ENCODE measurements around the gene RIC3.
"Not testable (repeated sequence)": the region's sequence is repeated elsewhere in the genome, so short reads cannot be mapped to it uniquely, and the experiment has no call there.

RIC3 gene

GRCh38 chr11:8161627-8162304, 7.1 kb downstream of the RIC3 start:
- not testable (repeated sequence) for H3K4me3 ChIP-seq (ENCODE audit: low read length); H3K4ac ChIP-seq (ENCODE audit: low read depth, low read length); H2BK15ac ChIP-seq (replicated peaks; ENCODE audit: low read depth); H3K18ac ChIP-seq (ENCODE audit: low read length); DNase-seq; H3K79me1 ChIP-seq (ENCODE audit: low read length); H3K4me1 ChIP-seq (ENCODE audit: control insufficient read depth, low read depth, low read length); H4K8ac ChIP-seq (ENCODE audit: low read depth, low read length); H2BK5ac ChIP-seq (ENCODE audit: low read length); H3K79me2 ChIP-seq (ENCODE audit: control insufficient read depth, insufficient read depth, low read length); H3K27me3 ChIP-seq (ENCODE audit: insufficient read depth, low read length, poor library complexity); H2BK120ac ChIP-seq (ENCODE audit: low read depth, low read length); H3K36me3 ChIP-seq (ENCODE audit: control insufficient read depth, insufficient read depth, low read length); H3K56ac ChIP-seq (ENCODE audit: low read length); H3K23ac ChIP-seq (ENCODE audit: low read length); H3K4me2 ChIP-seq (ENCODE audit: low read length); H3K27ac ChIP-seq (ENCODE audit: low read depth, low read length); H3K9ac ChIP-seq (ENCODE audit: low read length); H4K5ac ChIP-seq (ENCODE audit: low read length); H2AK5ac ChIP-seq (ENCODE audit: low read length)
- WGBS (ENCODE audit: extremely low coverage, insufficient coverage, low lambda C conversion rate), result no CpG with 5 or more reads among the region's 13 CpGs

GRCh38 chr11:8156877-8157276, 11.9 kb downstream of the RIC3 start:
- H3K27me3 ChIP-seq (ENCODE audit: insufficient read depth, low read length, poor library complexity), result no peaks in the 10 kb centered on the region

GRCh38 chr11:8149726-8150125, 19.1 kb downstream of the RIC3 start:
- no peak overlapping the region for H4K5ac ChIP-seq (ENCODE audit: low read length)
- H3K18ac ChIP-seq (ENCODE audit: low read length), result no peak overlapping the region
- no peak for DNase-seq
- no peaks in the 10 kb centered on the region for H3K36me3 ChIP-seq (ENCODE audit: control insufficient read depth, insufficient read depth, low read length)
- H2BK15ac ChIP-seq (replicated peaks; ENCODE audit: low read depth), result no peak overlapping the region
- no peak overlapping the region for H2BK120ac ChIP-seq (ENCODE audit: low read depth, low read length)
- peaks cover 2% of the 10 kb centered on the region for H3K79me1 ChIP-seq (ENCODE audit: low read length)
- no peak overlapping the region for H3K27ac ChIP-seq (ENCODE audit: low read depth, low read length)
- H4K8ac ChIP-seq (ENCODE audit: low read depth, low read length), result no peak overlapping the region
- H3K56ac ChIP-seq (ENCODE audit: low read length), result no peak overlapping the region
- no peak overlapping the region for H3K4me3 ChIP-seq (ENCODE audit: low read length)
- H3K23ac ChIP-seq (ENCODE audit: low read length), result no peak overlapping the region
- H3K9ac ChIP-seq (ENCODE audit: low read length), result no peak overlapping the region
- H3K4me2 ChIP-seq (ENCODE audit: low read length), result no peak overlapping the region
- H3K4me1 ChIP-seq (ENCODE audit: control insufficient read depth, low read depth, low read length), result peaks cover 7% of the 10 kb centered on the region
- no peaks in the 10 kb centered on the region for H3K79me2 ChIP-seq (ENCODE audit: control insufficient read depth, insufficient read depth, low read length)
- H2BK5ac ChIP-seq (ENCODE audit: low read length), result no peak overlapping the region
- H2AK5ac ChIP-seq (ENCODE audit: low read length), result no peak overlapping the region
- WGBS (ENCODE audit: extremely low coverage, insufficient coverage, low lambda C conversion rate), result no CpG with 5 or more reads among the region's 6 CpGs
- H3K4ac ChIP-seq (ENCODE audit: low read depth, low read length), result no peak overlapping the region
- no peaks in the 10 kb centered on the region for H3K27me3 ChIP-seq (ENCODE audit: insufficient read depth, low read length, poor library complexity)

More at GRCh38 chr11:8156877-8157276, 11.9 kb downstream of the RIC3 start:
- no peak overlapping the region for H4K5ac ChIP-seq (ENCODE audit: low read length)
- H3K27ac ChIP-seq (ENCODE audit: low read depth, low read length), result no peak overlapping the region
- H3K4me3 ChIP-seq (ENCODE audit: low read length), result no peak overlapping the region
- H2BK120ac ChIP-seq (ENCODE audit: low read depth, low read length), result no peak overlapping the region
- peaks cover 2% of the 10 kb centered on the region for H3K79me2 ChIP-seq (ENCODE audit: control insufficient read depth, insufficient read depth, low read length)
- H2BK15ac ChIP-seq (replicated peaks; ENCODE audit: low read depth), result no peak overlapping the region
- H3K56ac ChIP-seq (ENCODE audit: low read length), result no peak overlapping the region
- no peak overlapping the region for H3K4ac ChIP-seq (ENCODE audit: low read depth, low read length)
- no peak overlapping the region for H3K23ac ChIP-seq (ENCODE audit: low read length)
- no peak overlapping the region for H3K18ac ChIP-seq (ENCODE audit: low read length)
- no peak overlapping the region for H3K9ac ChIP-seq (ENCODE audit: low read length)
- H4K8ac ChIP-seq (ENCODE audit: low read depth, low read length), result no peak overlapping the region
- no peaks in the 10 kb centered on the region for H3K4me1 ChIP-seq (ENCODE audit: control insufficient read depth, low read depth, low read length)
- peaks cover 5% of the 10 kb centered on the region for H3K79me1 ChIP-seq (ENCODE audit: low read length)
- H2AK5ac ChIP-seq (ENCODE audit: low read length), result no peak overlapping the region
- no peaks in the 10 kb centered on the region for H3K36me3 ChIP-seq (ENCODE audit: control insufficient read depth, insufficient read depth, low read length)
- no peak overlapping the region for H3K4me2 ChIP-seq (ENCODE audit: low read length)
- no CpG with 5 or more reads among the region's 3 CpGs for WGBS (ENCODE audit: extremely low coverage, insufficient coverage, low lambda C conversion rate)
- DNase-seq, result no peak
- no peak overlapping the region for H2BK5ac ChIP-seq (ENCODE audit: low read length)

GRCh38 chr11:8138526-8138925, 30.3 kb downstream of the RIC3 start:
- Histone ChIP-seq H3K23ac (ENCODE audit: low read length) (no peak overlapping the region), H2BK5ac (ENCODE audit: low read length) (no peak overlapping the region), H2BK15ac (replicated peaks; ENCODE audit: low read depth) (no peak overlapping the region), H2AK5ac (ENCODE audit: low read length) (no peak overlapping the region), H3K79me1 (ENCODE audit: low read length) (no peaks in the 10 kb centered on the region), H3K4me1 (ENCODE audit: control insufficient read depth, low read depth, low read length) (no peaks in the 10 kb centered on the region), H4K8ac (ENCODE audit: low read depth, low read length) (no peak overlapping the region), H3K79me2 (ENCODE audit: control insufficient read depth, insufficient read depth, low read length) (no peaks in the 10 kb centered on the region), H3K56ac (ENCODE audit: low read length) (no peak overlapping the region), H2BK120ac (ENCODE audit: low read depth, low read length) (no peak overlapping the region), H3K4me2 (ENCODE audit: low read length) (no peak overlapping the region), H3K27me3 (ENCODE audit: insufficient read depth, low read length, poor library complexity) (no peaks in the 10 kb centered on the region), H3K4ac (ENCODE audit: low read depth, low read length) (no peak overlapping the region), H3K27ac (ENCODE audit: low read depth, low read length) (no peak overlapping the region), H4K5ac (ENCODE audit: low read length) (no peak overlapping the region), H3K9ac (ENCODE audit: low read length) (no peak overlapping the region), H3K36me3 (ENCODE audit: control insufficient read depth, insufficient read depth, low read length) (no peaks in the 10 kb centered on the region), H3K18ac (ENCODE audit: low read length) (no peak overlapping the region), H3K4me3 (ENCODE audit: low read length) (no peak overlapping the region)
- no peak for DNase-seq
- no CpG with 5 or more reads among the region's 2 CpGs for WGBS (ENCODE audit: extremely low coverage, insufficient coverage, low lambda C conversion rate)

GRCh38 chr11:8127447-8127846, 41.4 kb downstream of the RIC3 start:
- H2BK15ac ChIP-seq (replicated peaks; ENCODE audit: low read depth), result no peak overlapping the region
- no peak overlapping the region for H4K5ac ChIP-seq (ENCODE audit: low read length)
- H3K18ac ChIP-seq (ENCODE audit: low read length), result no peak overlapping the region
- H3K4me2 ChIP-seq (ENCODE audit: low read length), result no peak overlapping the region
- no CpG with 5 or more reads among the region's 2 CpGs for WGBS (ENCODE audit: extremely low coverage, insufficient coverage, low lambda C conversion rate)
- H3K9ac ChIP-seq (ENCODE audit: low read length), result no peak overlapping the region
- H3K36me3 ChIP-seq (ENCODE audit: control insufficient read depth, insufficient read depth, low read length), result no peaks in the 10 kb centered on the region
- H3K4ac ChIP-seq (ENCODE audit: low read depth, low read length), result no peak overlapping the region
- H3K4me3 ChIP-seq (ENCODE audit: low read length), result no peak overlapping the region
- no peak overlapping the region for H2BK120ac ChIP-seq (ENCODE audit: low read depth, low read length)
- no peaks in the 10 kb centered on the region for H3K4me1 ChIP-seq (ENCODE audit: control insufficient read depth, low read depth, low read length)
- no peak overlapping the region for H2BK5ac ChIP-seq (ENCODE audit: low read length)
- H2AK5ac ChIP-seq (ENCODE audit: low read length), result no peak overlapping the region
- DNase-seq, result no peak
- H3K79me2 ChIP-seq (ENCODE audit: control insufficient read depth, insufficient read depth, low read length), result no peaks in the 10 kb centered on the region
- no peaks in the 10 kb centered on the region for H3K79me1 ChIP-seq (ENCODE audit: low read length)
- no peak overlapping the region for H3K27ac ChIP-seq (ENCODE audit: low read depth, low read length)
- H3K27me3 ChIP-seq (ENCODE audit: insufficient read depth, low read length, poor library complexity), result no peaks in the 10 kb centered on the region
- no peak overlapping the region for H3K23ac ChIP-seq (ENCODE audit: low read length)
- H4K8ac ChIP-seq (ENCODE audit: low read depth, low read length), result no peak overlapping the region
- no peak overlapping the region for H3K56ac ChIP-seq (ENCODE audit: low read length)

Data from mesendoderm (in vitro differentiated cells).